ENCODE data around the gene PPP6R2. TPM values are rescaled to one million over a fixed set of nuclear protein-coding genes. Genes with fewer than 3 reads are reported as not detected.

The PPP6R2 gene
- total and polyA plus RNA-seq, 11 donors = 29.6 to 68.1 (median 41.5) TPM

DNA sequence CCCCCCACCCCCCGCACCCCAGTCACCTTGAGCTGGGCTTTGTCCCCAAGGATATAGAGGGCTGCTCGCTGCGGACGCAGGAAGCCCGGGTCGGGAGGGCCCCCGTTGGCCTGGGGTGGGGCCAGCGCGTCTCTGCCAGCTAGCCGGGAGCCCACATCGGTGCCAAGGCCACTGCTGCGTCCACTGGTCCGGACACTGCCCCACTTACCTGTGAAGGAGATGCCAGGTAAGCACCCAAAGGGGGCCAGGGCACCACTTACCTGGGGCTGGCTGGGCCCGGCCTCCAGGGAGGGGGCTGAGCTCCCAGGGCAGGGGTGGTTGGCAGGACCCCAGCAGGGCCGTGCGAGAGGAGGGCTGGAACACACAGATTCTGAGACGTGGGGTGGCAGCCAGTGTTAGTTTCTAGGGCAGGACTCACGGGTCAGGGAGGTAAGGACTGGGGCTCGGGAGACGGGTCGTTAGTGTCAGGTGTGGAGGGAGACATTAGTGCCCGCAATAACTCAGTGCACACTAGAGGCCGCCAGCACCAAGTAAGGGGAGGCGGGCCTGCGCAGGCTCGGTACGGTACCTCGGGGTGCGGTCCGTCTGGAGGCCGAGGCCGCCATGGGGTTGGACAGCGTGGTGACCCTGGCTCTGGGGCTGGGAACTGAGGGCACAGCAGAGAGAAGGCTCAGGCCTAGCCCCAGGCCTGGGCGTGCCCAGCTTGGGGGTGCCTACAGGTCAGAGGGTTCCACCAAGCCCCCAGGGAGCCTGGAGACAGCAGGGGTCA lies 113.5 kb downstream of the PPP6R2 start:
- ATAC-seq = no peak
- H3K27ac ChIP-seq = no peak overlapping the region
- no peak overlapping the region for H3K4me3 ChIP-seq
- intact Hi-C loops (cut with DNase I) = no loop called here
- TF ChIP-seq, protein P1, sequence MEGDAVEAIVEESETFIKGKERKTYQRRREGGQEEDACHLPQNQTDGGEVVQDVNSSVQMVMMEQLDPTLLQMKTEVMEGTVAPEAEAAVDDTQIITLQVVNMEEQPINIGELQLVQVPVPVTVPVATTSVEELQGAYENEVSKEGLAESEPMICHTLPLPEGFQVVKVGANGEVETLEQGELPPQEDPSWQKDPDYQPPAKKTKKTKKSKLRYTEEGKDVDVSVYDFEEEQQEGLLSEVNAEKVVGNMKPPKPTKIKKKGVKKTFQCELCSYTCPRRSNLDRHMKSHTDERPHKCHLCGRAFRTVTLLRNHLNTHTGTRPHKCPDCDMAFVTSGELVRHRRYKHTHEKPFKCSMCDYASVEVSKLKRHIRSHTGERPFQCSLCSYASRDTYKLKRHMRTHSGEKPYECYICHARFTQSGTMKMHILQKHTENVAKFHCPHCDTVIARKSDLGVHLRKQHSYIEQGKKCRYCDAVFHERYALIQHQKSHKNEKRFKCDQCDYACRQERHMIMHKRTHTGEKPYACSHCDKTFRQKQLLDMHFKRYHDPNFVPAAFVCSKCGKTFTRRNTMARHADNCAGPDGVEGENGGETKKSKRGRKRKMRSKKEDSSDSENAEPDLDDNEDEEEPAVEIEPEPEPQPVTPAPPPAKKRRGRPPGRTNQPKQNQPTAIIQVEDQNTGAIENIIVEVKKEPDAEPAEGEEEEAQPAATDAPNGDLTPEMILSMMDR (IDR thresholded peaks at IDR 0.05) = no peak
- TF ChIP-seq POLR2A (IDR thresholded peaks at IDR 0.05) = no peak
- DNase-seq = no peak
- H3K9me3 ChIP-seq = no peaks in the 10 kb centered on the region
- H3K4me1 ChIP-seq = no peaks in the 10 kb centered on the region
- WGBS, 4 donors = 88 to 92% (median 90%) methylated on average over 22 to 34 of the region's 34 CpGs
- peaks cover 3 to 94% (median 85%) of the 10 kb centered on the region in 9 donors for H3K36me3 ChIP-seq
- no peaks in the 10 kb centered on the region for H3K27me3 ChIP-seq

DNA sequence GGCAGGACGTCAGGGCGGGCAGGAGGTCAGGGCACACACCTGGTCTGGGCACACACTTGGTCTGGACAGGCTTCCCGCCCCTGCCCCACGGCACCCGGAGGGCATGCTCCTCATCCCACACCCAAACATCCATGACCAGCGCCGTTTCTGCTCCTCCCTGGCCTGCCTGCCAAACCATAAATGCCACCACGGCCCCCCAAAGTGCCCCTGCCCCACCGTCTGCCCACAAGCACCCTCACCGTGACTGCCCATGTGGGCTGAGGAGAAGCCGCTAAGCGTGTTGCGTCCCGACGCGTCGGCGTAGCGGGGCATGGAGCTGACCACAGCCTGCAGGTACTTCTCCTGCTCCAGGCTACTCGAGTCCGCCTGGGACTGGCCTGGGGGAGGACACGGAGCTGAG lies 115.9 kb downstream of the PPP6R2 start:
- Histone ChIP-seq H3K27me3 (no peaks in the 10 kb centered on the region), H3K27ac (no peak overlapping the region), H3K36me3 (peaks cover 3 to 99% (median 95%) of the 10 kb centered on the region in 9 donors), H3K4me3 (no peak overlapping the region), H3K9me3 (no peaks in the 10 kb centered on the region), H3K4me1 (no peaks in the 10 kb centered on the region)
- DNase-seq = no peak
- intact Hi-C loops (cut with DNase I) = no loop called here
- TF ChIP-seq, protein P1 (IDR thresholded peaks at IDR 0.05) = no peak
- no peak for TF ChIP-seq POLR2A (IDR thresholded peaks at IDR 0.05)
- ATAC-seq = no peak
- WGBS, 4 donors = 90 to 93% (median 92%) methylated on average over 21 to 22 of the region's 22 CpGs

DNA sequence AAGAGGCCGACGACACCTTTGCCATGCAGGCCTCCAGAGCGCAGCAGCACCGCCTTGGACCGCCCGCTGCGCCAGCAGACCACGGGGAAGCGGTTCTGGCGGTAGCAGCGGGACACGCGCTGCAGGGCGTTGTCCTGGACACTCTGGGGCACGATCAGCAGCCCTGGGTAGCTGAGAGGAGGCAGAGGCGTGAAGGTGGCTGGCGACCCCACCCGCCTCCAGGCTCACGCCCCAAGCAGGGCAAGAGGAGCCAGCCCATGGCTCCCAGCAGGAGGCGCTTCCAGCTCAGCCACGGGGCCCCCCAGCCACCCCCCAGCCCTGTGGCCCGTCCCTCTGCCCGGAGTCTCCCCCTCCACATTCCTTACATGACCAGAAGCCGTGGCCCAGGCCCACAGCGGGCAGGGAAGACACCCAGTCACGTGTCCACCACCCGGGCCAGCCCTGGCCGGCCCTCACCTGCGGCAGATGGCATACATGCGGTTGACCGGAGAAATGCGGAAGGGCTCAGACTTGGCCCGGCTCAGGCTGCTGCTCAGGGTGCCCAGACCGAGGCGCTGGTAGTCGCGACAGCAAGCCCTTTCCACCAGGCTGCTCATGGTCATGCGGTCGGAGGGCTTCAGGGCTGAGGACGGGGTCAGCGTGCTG lies 116.5 kb downstream of the PPP6R2 start:
- WGBS, 4 donors = 92 to 95% (median 95%) methylated on average over 20 to 41 of the region's 41 CpGs
- TF ChIP-seq POLR2A (IDR thresholded peaks at IDR 0.05) = no peak
- TF ChIP-seq, protein P1 (IDR thresholded peaks at IDR 0.05) = no peak
- Histone ChIP-seq H3K36me3 (peaks cover 4 to 99% (median 95%) of the 10 kb centered on the region in 9 donors), H3K27me3 (no peaks in the 10 kb centered on the region), H3K4me3 (no peak overlapping the region), H3K4me1 (no peaks in the 10 kb centered on the region), H3K27ac (no peak overlapping the region), H3K9me3 (no peaks in the 10 kb centered on the region)
- ATAC-seq = no peak
- intact Hi-C loops (cut with DNase I) = loop anchor here in 1 of 10 donors (10.0 kb wide), 1 partner anchor 235 kb away; no protein-coding TSS in a partner anchor
- no peak for DNase-seq

DNA sequence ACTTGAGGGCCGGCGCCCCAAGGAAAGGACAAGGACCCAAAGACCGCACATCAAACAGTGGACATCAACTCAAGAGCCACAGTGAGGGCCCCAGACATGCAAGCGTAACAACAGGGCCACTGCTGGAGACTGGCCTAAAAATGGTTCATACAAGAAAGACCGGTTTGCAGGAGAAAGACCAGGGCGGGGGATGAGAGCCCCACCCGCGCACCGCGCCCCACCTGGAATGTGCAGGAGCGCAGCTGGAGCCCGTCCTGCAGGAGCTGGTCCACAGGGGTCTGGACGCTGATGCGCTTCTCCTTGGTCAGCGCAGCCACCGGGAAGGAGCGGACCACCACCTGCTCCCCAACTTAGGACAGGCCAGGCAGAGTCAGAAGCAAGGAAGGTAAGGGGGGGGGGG lies 117.8 kb downstream of the PPP6R2 start:
- H3K27me3 ChIP-seq = no peaks in the 10 kb centered on the region
- no peak overlapping the region for H3K27ac ChIP-seq
- TF ChIP-seq, protein P1 (IDR thresholded peaks at IDR 0.05) = no peak
- no peak for TF ChIP-seq POLR2A (IDR thresholded peaks at IDR 0.05)
- H3K36me3 ChIP-seq = peaks cover 4 to 99% (median 95%) of the 10 kb centered on the region in 9 donors
- 96 to 98% (median 96%) methylated on average over 16 to 17 of the region's 17 CpGs for WGBS, 4 donors
- H3K4me1 ChIP-seq = no peaks in the 10 kb centered on the region
- DNase-seq (no peak), ATAC-seq (no peak)
- no peak overlapping the region for H3K4me3 ChIP-seq
- intact Hi-C loops (cut with DNase I) = loop anchor here in 1 of 10 donors (10.0 kb wide), 1 partner anchor 236 kb away; no protein-coding TSS in a partner anchor
- H3K9me3 ChIP-seq = no peaks in the 10 kb centered on the region
